SK-N-SH (cell line): Measurements from ENCODE around the gene QSOX2. TPM values are rescaled to one million over a fixed set of nuclear protein-coding genes. Genes with fewer than 3 reads are reported as not detected.

Source experiments
- CTCF ChIA-PET: fragments of 300-600, 350-600 bp; formaldehyde crosslinking; extraction: SDS; loops from one replicate; lab custom pipeline; 2021; lab: Yijun Ruan, JAX
- POLR2A ChIA-PET: fragments of 350-600 bp; sonication (Branson Sonifier 250); formaldehyde crosslinking; extraction: SDS; loops from one replicate; lab custom pipeline; 2020; ENCODE audit warnings: antibody characterized with exemption, inconsistent platforms; lab: Yijun Ruan, JAX
- DNase-seq: peaks from one replicate; pipeline ENCODE4 v3.0.0; 2012
- H2AFZ ChIP-seq: fragments of 200-600 bp; sonication (generic); 2 replicates; pipeline ENCODE4 v1.8.1; 2016; ENCODE audit warnings: antibody characterized with exemption, mild to moderate bottlenecking, low read depth
- H3F3A ChIP-seq: fragments of 200-600 bp; sonication (generic); replicated peaks from 2 replicates; pipeline ENCODE3; 2016; ENCODE audit warnings: antibody characterized with exemption, mild to moderate bottlenecking; ENCODE audit not compliant: insufficient read depth
- H3K27ac ChIP-seq, 2 experiments: fragments of 200-500 bp in 1 of 2; fragments of 200-600 bp in 1 of 2; sonication (Bioruptor generic) in 1 of 2; sonication (generic), shearing (Covaris generic) in 1 of 2; 2 replicates each; pipeline versions ENCODE4 v1.5.1 to v1.6.1; 2014 to 2016; ENCODE audit warnings: low read depth in 2 of 2, inconsistent platforms in 1 of 2, low read length in 1 of 2, mild to moderate bottlenecking in 1 of 2, mixed read lengths in 1 of 2
- H3K27me3 ChIP-seq: fragments of 200-600 bp; sonication (generic), shearing (Covaris generic); 2 replicates; pipeline ENCODE4 v1.6.1; 2016; ENCODE audit warnings: mixed run types; ENCODE audit not compliant: insufficient read depth
- H3K36me3 ChIP-seq, 2 experiments: fragments of 200-500 bp in 1 of 2; fragments of 200-600 bp in 1 of 2; sonication (Bioruptor generic) in 1 of 2; sonication (generic) in 1 of 2; replicated peaks in 1 of 2; 2 replicates each; pipeline versions ENCODE3 to v1.5.1; 2014 to 2016; ENCODE audit warnings: low read length in 1 of 2, mild to moderate bottlenecking in 1 of 2; ENCODE audit not compliant: insufficient read depth in 2 of 2, control insufficient read depth in 1 of 2
- H3K4me1 ChIP-seq, 2 experiments: fragments of 200-500 bp in 1 of 2; fragments of 200-600 bp in 1 of 2; sonication (Bioruptor generic) in 1 of 2; sonication (generic), shearing (Covaris generic) in 1 of 2; 2 replicates each; pipeline versions ENCODE4 v1.5.1 to v1.6.1; 2014 to 2016; ENCODE audit warnings: low read depth in 1 of 2, low read length in 1 of 2, mixed run types in 1 of 2; ENCODE audit not compliant: insufficient read depth in 2 of 2, control insufficient read depth in 1 of 2
- H3K4me2 ChIP-seq: fragments of 200-600 bp; sonication (generic), shearing (Covaris generic); 2 replicates; pipeline ENCODE4 v1.6.1; 2017; ENCODE audit warnings: mixed run types
- H3K4me3 ChIP-seq, 2 experiments: fragments of 200-500 bp in 1 of 2; fragments of 200-600 bp in 1 of 2; sonication (Bioruptor generic) in 1 of 2; sonication (generic), shearing (Covaris generic) in 1 of 2; 2 replicates each; pipeline versions ENCODE4 v1.5.1 to v1.8.1; 2014 to 2016; ENCODE audit warnings: low read depth in 2 of 2, inconsistent platforms in 1 of 2, low read length in 1 of 2, mild to moderate bottlenecking in 1 of 2, mixed read lengths in 1 of 2, moderate library complexity in 1 of 2
- H3K79me2 ChIP-seq: fragments of 200-600 bp; sonication (generic); 2 replicates; pipeline ENCODE4 v1.8.1; 2017; ENCODE audit warnings: mild to moderate bottlenecking; ENCODE audit not compliant: insufficient read depth
- H3K9ac ChIP-seq: fragments of 200-600 bp; sonication (generic); 2 replicates; pipeline ENCODE4 v1.6.1; 2017; ENCODE audit warnings: mixed run types
- H3K9me2 ChIP-seq: fragments of 200-600 bp; sonication (generic); 2 replicates; pipeline ENCODE4 v1.6.1; 2017; ENCODE audit warnings: mixed run types
- H3K9me3 ChIP-seq: fragments of 200-600 bp; sonication (generic); 2 replicates; pipeline ENCODE4 v1.6.1; 2017; ENCODE audit warnings: mixed run types, mild to moderate bottlenecking, moderate library complexity
- H4K20me1 ChIP-seq: fragments of 200-600 bp; sonication (generic); 2 replicates; pipeline ENCODE4 v1.6.1; 2017; ENCODE audit warnings: mild to moderate bottlenecking, mixed run types; ENCODE audit not compliant: insufficient read depth
- EZH2phosphoT487 ChIP-seq: fragments of 200-600 bp; sonication (generic); IDR thresholded peaks from 2 replicates; pipeline ENCODE4 v1.6.1; 2017; ENCODE audit warnings: low read depth, mixed run types, mild to moderate bottlenecking, antibody characterized with exemption, moderate library complexity, borderline replicate concordance
- FOSL2 ChIP-seq: IDR thresholded peaks from 2 replicates; pipeline ENCODE4 v1.4.0; 2012; ENCODE audit warnings: low read depth, mild to moderate bottlenecking, moderate library complexity, borderline replicate concordance
- FOXJ3 ChIP-seq: sonication (generic); formaldehyde crosslinking; IDR thresholded peaks from 2 replicates; pipeline ENCODE4 v1.5.1; 2020; ENCODE audit warnings: mild to moderate bottlenecking, missing genetic modification reagents
- JUND ChIP-seq: IDR thresholded peaks from 2 replicates; pipeline ENCODE4 v1.4.0; 2012
- POLR2AphosphoS5 ChIP-seq: IDR thresholded peaks from 2 replicates; pipeline ENCODE4 v1.6.1; 2012; ENCODE audit warnings: low read depth, low read length
- RAD21 ChIP-seq: IDR thresholded peaks from 2 replicates; pipeline ENCODE4 v1.6.1; 2012; ENCODE audit warnings: mild to moderate bottlenecking, low read length
- RCOR1 ChIP-seq: fragments of 150-350 bp; IDR thresholded peaks from 2 replicates; pipeline ENCODE4 v1.6.1; 2017; ENCODE audit warnings: antibody characterized with exemption, low read length
- RXRA ChIP-seq: IDR thresholded peaks from 2 replicates; pipeline ENCODE4 v1.4.0; 2012; ENCODE audit warnings: low read depth, mild to moderate bottlenecking, borderline replicate concordance
- TAF1 ChIP-seq: IDR thresholded peaks from 2 replicates; pipeline ENCODE4 v1.6.1; 2012; ENCODE audit warnings: low read depth, mild to moderate bottlenecking, low read length, moderate library complexity, borderline replicate concordance
- TEAD4 ChIP-seq: IDR thresholded peaks from 2 replicates; pipeline ENCODE4 v1.4.0; 2012; ENCODE audit warnings: mild to moderate bottlenecking, borderline replicate concordance; ENCODE audit not compliant: insufficient read depth
- WGBS: methylation state at CpG from one replicate; pipeline ENCODE4 v1.1.6; 2017; ENCODE audit warnings: low lambda C conversion rate; 5-methylcytosine and 5-hydroxymethylcytosine counted together
- polyA plus RNA-seq, 3 experiments: library from polyadenylated mRNA; depleted of rRNA; stranded (reverse); fragments of >200 nt; gene quantifications; 2 replicates each; pipeline ENCODE4 v1.2.3, GENCODE V29; 2012
- TF ChIP-seq, protein P1 (sequence below): IDR thresholded peaks from 2 replicates; pipeline ENCODE4 v1.6.1; 2012; ENCODE audit warnings: mild to moderate bottlenecking, low read depth, low read length, moderate library complexity
- TF ChIP-seq, protein P2 (sequence below): IDR thresholded peaks from 2 replicates; pipeline ENCODE4; 2012

The QSOX2 gene
- polyA plus RNA-seq, 1 of the 3 experiments (the other 2 are of a cell fraction) = 26.6 TPM

DNA sequence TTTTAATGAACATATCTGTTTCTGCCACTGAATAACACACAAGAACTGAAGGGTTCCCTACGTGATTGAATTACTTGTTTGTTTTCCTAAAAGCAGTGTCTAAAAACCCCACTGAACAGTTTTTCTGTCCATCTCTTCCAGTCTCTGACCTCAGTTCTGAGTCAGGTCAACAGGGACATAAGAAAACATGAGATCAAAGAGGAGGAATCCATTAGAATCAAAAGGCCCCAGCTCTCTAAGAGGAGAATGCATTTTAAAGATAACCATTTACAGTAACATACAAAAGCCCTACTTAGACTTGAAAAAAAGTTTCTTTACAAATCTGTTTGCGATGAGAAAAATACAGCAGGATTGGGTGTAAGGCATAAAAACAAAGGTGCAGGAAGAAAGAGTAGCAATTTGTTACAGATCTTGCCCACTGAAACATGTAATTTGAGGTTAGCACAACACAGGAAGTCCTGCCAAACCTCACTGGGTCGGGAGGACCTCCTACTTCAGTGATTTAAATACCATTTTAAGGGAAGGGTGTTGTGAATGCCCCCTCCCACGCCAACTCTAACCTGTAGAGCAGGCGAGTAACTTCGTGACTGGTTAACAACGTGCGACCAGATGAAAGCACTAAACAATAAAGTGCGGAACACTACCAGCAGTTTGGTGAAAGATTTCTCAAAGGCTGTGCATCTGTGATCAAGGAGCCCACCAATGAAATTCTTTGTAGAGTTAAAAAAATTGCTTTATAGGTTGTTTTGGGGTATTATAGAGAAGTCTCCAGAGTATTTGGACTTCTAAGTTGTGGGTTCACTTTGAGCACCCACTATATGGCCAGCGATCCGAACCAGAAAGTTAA, 1.3 kb downstream of the QSOX2 start:
- peaks cover 8 to 32% of the 10 kb centered on the region in 2 experiments; a peak in 3 of 4 replicates for H3K4me1 ChIP-seq
- peak overlapping the region; percentile 95 for H3K4me2 ChIP-seq
- no peak overlapping the region for H3K27ac ChIP-seq
- H3K9me2 ChIP-seq = no peaks in the 10 kb centered on the region
- DNase-seq = no peak
- no peaks in the 10 kb centered on the region for H3K9me3 ChIP-seq
- CTCF ChIA-PET = interaction anchor here (1.0 to 5.0 kb wide), 4 partner anchors 18 to 74 kb away, joined by 3 to 35 read pairs (median 5); no protein-coding TSS in a partner anchor
- H3K4me3 ChIP-seq = peak overlapping the region; percentile 70 to 86
- H4K20me1 ChIP-seq = peaks cover 51% of the 10 kb centered on the region
- no peak for TF ChIP-seq FOSL2
- no peak for TF ChIP-seq RAD21
- TF ChIP-seq FOXJ3 (CRISPR knock-in tag) = no peak
- TF ChIP-seq EZH2phosphoT487 = no peak
- TF ChIP-seq, protein P1, sequence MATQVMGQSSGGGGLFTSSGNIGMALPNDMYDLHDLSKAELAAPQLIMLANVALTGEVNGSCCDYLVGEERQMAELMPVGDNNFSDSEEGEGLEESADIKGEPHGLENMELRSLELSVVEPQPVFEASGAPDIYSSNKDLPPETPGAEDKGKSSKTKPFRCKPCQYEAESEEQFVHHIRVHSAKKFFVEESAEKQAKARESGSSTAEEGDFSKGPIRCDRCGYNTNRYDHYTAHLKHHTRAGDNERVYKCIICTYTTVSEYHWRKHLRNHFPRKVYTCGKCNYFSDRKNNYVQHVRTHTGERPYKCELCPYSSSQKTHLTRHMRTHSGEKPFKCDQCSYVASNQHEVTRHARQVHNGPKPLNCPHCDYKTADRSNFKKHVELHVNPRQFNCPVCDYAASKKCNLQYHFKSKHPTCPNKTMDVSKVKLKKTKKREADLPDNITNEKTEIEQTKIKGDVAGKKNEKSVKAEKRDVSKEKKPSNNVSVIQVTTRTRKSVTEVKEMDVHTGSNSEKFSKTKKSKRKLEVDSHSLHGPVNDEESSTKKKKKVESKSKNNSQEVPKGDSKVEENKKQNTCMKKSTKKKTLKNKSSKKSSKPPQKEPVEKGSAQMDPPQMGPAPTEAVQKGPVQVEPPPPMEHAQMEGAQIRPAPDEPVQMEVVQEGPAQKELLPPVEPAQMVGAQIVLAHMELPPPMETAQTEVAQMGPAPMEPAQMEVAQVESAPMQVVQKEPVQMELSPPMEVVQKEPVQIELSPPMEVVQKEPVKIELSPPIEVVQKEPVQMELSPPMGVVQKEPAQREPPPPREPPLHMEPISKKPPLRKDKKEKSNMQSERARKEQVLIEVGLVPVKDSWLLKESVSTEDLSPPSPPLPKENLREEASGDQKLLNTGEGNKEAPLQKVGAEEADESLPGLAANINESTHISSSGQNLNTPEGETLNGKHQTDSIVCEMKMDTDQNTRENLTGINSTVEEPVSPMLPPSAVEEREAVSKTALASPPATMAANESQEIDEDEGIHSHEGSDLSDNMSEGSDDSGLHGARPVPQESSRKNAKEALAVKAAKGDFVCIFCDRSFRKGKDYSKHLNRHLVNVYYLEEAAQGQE = no peak
- TF ChIP-seq RCOR1 = no peak
- TF ChIP-seq RXRA = no peak
- no peaks in the 10 kb centered on the region for H3K27me3 ChIP-seq
- peak overlapping the region; percentile 65 for H3K9ac ChIP-seq
- POLR2A ChIA-PET = no interaction called here
- peaks cover 4% of the 10 kb centered on the region for H3F3A ChIP-seq
- H2AFZ ChIP-seq = no peak overlapping the region
- peaks cover 44% of the 10 kb centered on the region for H3K79me2 ChIP-seq
- 62% methylated on average over 11 of the region's 11 CpGs for WGBS
- H3K36me3 ChIP-seq = peaks cover 0 to 4% of the 10 kb centered on the region in 2 experiments

DNA sequence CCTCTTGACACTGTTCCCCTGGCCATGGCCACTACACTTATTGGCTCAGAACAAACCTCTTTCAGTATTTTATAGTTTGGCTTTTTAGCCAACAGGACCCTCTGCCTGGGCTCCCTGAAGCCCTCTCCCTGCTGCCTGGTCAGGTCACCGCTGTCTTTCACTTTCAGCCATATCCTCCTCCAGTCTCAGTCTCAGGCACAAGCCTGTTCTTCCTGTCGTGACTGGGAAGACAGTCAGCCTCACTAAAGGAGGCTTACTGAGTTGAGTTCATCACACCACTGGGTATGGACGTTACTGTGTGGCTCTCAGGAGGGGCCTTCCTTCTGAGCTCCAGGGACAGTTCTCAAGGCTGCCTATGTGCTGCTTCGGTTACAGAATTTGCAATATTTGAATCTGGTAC, 2.0 kb downstream of the QSOX2 start:
- Histone ChIP-seq H3K36me3 (peaks cover 0 to 4% of the 10 kb centered on the region in 2 experiments), H2AFZ (no peak overlapping the region), H3K9ac (no peak overlapping the region), H3K27me3 (no peaks in the 10 kb centered on the region), H3F3A (peaks cover 4% of the 10 kb centered on the region)
- 89% methylated on average over 4 of the region's 4 CpGs for WGBS
- TF ChIP-seq RCOR1 (no peak), TEAD4 (no peak), JUND (no peak), FOSL2 (no peak), TAF1 (no peak), POLR2AphosphoS5 (no peak)
- TF ChIP-seq, protein P2, sequence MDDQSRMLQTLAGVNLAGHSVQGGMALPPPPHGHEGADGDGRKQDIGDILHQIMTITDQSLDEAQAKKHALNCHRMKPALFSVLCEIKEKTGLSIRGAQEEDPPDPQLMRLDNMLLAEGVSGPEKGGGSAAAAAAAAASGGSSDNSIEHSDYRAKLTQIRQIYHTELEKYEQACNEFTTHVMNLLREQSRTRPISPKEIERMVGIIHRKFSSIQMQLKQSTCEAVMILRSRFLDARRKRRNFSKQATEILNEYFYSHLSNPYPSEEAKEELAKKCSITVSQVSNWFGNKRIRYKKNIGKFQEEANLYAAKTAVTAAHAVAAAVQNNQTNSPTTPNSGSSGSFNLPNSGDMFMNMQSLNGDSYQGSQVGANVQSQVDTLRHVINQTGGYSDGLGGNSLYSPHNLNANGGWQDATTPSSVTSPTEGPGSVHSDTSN = no peak
- TF ChIP-seq, all 33 proteins: peak for 0
- ChIA-PET CTCF (interaction anchor here (1.0 to 5.0 kb wide), 4 partner anchors 17 to 73 kb away, joined by 3 to 35 read pairs (median 3); no protein-coding TSS in a partner anchor), POLR2A (no interaction called here)
- Histone ChIP-seq H4K20me1 (peaks cover 57% of the 10 kb centered on the region), H3K27ac (no peak overlapping the region), H3K9me2 (no peaks in the 10 kb centered on the region), H3K79me2 (peaks cover 44% of the 10 kb centered on the region), H3K4me1 (peaks cover 8 to 29% of the 10 kb centered on the region in 2 experiments; a peak in 3 of 4 replicates), H3K4me3 (no peak overlapping the region), H3K4me2 (peak overlapping the region; percentile 95; the same call in 1 of the 2 replicates), H3K9me3 (no peaks in the 10 kb centered on the region)
- DNase-seq = no peak
